H9 (cell line): ENCODE measurements around the gene SYDE2. TPM values are rescaled to one million over a fixed set of nuclear protein-coding genes. Genes with fewer than 3 reads are reported as not detected.

Experiments used
- DNase-seq: peaks from one replicate; pipeline ENCODE4 v3.0.0-alpha.2; 2017
- H2AFZ ChIP-seq: one replicate; pipeline ENCODE4 v1.6.1; 2013; ENCODE audit warnings: mild to moderate bottlenecking, low read length, control low read depth, moderate library complexity
- H2AK5ac ChIP-seq: 2 replicates; pipeline ENCODE4 v1.6.1; 2013; ENCODE audit warnings: low read length, control low read depth, mixed read lengths; ENCODE audit not compliant: insufficient read length
- H2BK120ac ChIP-seq: one replicate; pipeline ENCODE4 v1.6.1; 2013; ENCODE audit warnings: low read depth, mild to moderate bottlenecking, low read length, control low read depth, inconsistent platforms; ENCODE audit not compliant: poor library complexity, severe bottlenecking
- H2BK12ac ChIP-seq: 2 replicates; pipeline ENCODE4 v1.6.1; 2013; ENCODE audit warnings: low read length, control low read depth, mixed read lengths, low read depth; ENCODE audit not compliant: insufficient read length
- H2BK15ac ChIP-seq: 2 replicates; pipeline ENCODE4 v1.6.1; 2013; ENCODE audit warnings: low read depth, low read length, control low read depth
- H2BK20ac ChIP-seq: one replicate; pipeline ENCODE4 v1.6.1; 2013; ENCODE audit warnings: low read depth, mild to moderate bottlenecking, low read length, control low read depth, inconsistent platforms; ENCODE audit not compliant: poor library complexity, severe bottlenecking
- H2BK5ac ChIP-seq: 2 replicates; pipeline ENCODE4 v1.6.1; 2013; ENCODE audit warnings: low read length, control low read depth, mixed read lengths; ENCODE audit not compliant: insufficient read length
- H3K14ac ChIP-seq: 2 replicates; pipeline ENCODE4 v1.6.1; 2013; ENCODE audit warnings: low read length, control low read depth; ENCODE audit not compliant: insufficient read depth
- H3K18ac ChIP-seq: 2 replicates; pipeline ENCODE4 v1.6.1; 2013; ENCODE audit warnings: low read depth, mild to moderate bottlenecking, mixed read lengths, low read length, control low read depth; ENCODE audit not compliant: insufficient read length
- H3K23ac ChIP-seq: 2 replicates; pipeline ENCODE4 v1.6.1; 2013; ENCODE audit warnings: low read length, control low read depth, mixed read lengths, low read depth; ENCODE audit not compliant: insufficient read length
- H3K23me2 ChIP-seq: 2 replicates; pipeline ENCODE4 v1.6.1; 2013; ENCODE audit warnings: low read depth, mild to moderate bottlenecking, mixed read lengths, low read length, control low read depth; ENCODE audit not compliant: insufficient read length, poor library complexity, severe bottlenecking
- H3K27ac ChIP-seq: 2 replicates; pipeline ENCODE4 v1.5.1; 2013; ENCODE audit warnings: low read length, control low read depth, mixed read lengths, low read depth; ENCODE audit not compliant: insufficient read length
- H3K27me3 ChIP-seq: 2 replicates; pipeline ENCODE4 v1.6.1; 2013; ENCODE audit warnings: low read length, control low read depth, inconsistent platforms; ENCODE audit not compliant: insufficient read depth
- H3K4ac ChIP-seq: 2 replicates; pipeline ENCODE4 v1.6.1; 2013; ENCODE audit warnings: low read depth, mild to moderate bottlenecking, control low read depth, inconsistent platforms, low read length, moderate library complexity
- H3K4me1 ChIP-seq: 2 replicates; pipeline ENCODE4 v1.6.1; 2013; ENCODE audit warnings: low read length, control low read depth, inconsistent platforms; ENCODE audit not compliant: insufficient read depth
- H3K4me2 ChIP-seq: 2 replicates; pipeline ENCODE4 v1.6.1; 2013; ENCODE audit warnings: low read length, control low read depth, mixed read lengths; ENCODE audit not compliant: insufficient read length, insufficient read depth
- H3K56ac ChIP-seq: 2 replicates; pipeline ENCODE4 v1.6.1; 2013; ENCODE audit warnings: low read depth, mild to moderate bottlenecking, mixed read lengths, low read length, control low read depth; ENCODE audit not compliant: insufficient read length
- H3K79me1 ChIP-seq: 2 replicates; pipeline ENCODE4 v1.6.1; 2013; ENCODE audit warnings: low read depth, mild to moderate bottlenecking, moderate library complexity, low read length, control low read depth, inconsistent platforms; ENCODE audit not compliant: insufficient read depth, poor library complexity, severe bottlenecking
- H3K79me2 ChIP-seq: 2 replicates; pipeline ENCODE4 v1.6.1; 2013; ENCODE audit warnings: low read length, control low read depth, inconsistent platforms; ENCODE audit not compliant: insufficient read depth
- H3K9ac ChIP-seq: 2 replicates; pipeline ENCODE4 v1.6.1; 2013; ENCODE audit warnings: low read length, control low read depth, mixed read lengths; ENCODE audit not compliant: insufficient read length; ENCODE audit errors: extremely low read depth
- H3K9me3 ChIP-seq: one replicate; pipeline ENCODE4 v1.6.1; 2013; ENCODE audit warnings: low read depth, low read length, inconsistent platforms; ENCODE audit not compliant: control insufficient read depth
- H3T11ph ChIP-seq: one replicate; pipeline ENCODE4 v1.6.1; 2013; ENCODE audit warnings: mild to moderate bottlenecking, low read length, control low read depth, inconsistent platforms
- H4K20me1 ChIP-seq: one replicate; pipeline ENCODE4 v1.6.1; 2013; ENCODE audit not compliant: control insufficient read depth, insufficient read length, insufficient read depth
- H4K5ac ChIP-seq: 2 replicates; pipeline ENCODE4 v1.6.1; 2013; ENCODE audit warnings: low read depth, mild to moderate bottlenecking, mixed read lengths, low read length, control low read depth; ENCODE audit not compliant: insufficient read length
- H4K8ac ChIP-seq: replicated peaks from 2 replicates; pipeline ENCODE4 v1.6.1; 2013; ENCODE audit warnings: low read length, control low read depth, mixed read lengths, low read depth; ENCODE audit not compliant: insufficient read length
- H4K91ac ChIP-seq: 2 replicates; pipeline ENCODE4 v1.6.1; 2013; ENCODE audit warnings: low read depth, mild to moderate bottlenecking, moderate library complexity, mixed read lengths, low read length, control low read depth; ENCODE audit not compliant: insufficient read length
- H3K27ac Mint-ChIP-seq, 3 experiments: 2 replicates in 2 of 3; 3 replicates in 1 of 3; pipeline ENCODE4 v1.8.0; 2020 to 2021; ENCODE audit warnings: mixed read lengths in 3 of 3, mild to moderate bottlenecking in 1 of 3, moderate library complexity in 1 of 3
- H3K27me3 Mint-ChIP-seq: 2 replicates; pipeline ENCODE4 v1.8.0; 2021; ENCODE audit warnings: low read depth, mild to moderate bottlenecking, moderate library complexity, mixed read lengths
- H3K36me3 Mint-ChIP-seq, 3 experiments: 2 replicates in 2 of 3; 3 replicates in 1 of 3; pipeline ENCODE4 v1.8.0; 2020 to 2021; ENCODE audit warnings: low read depth in 3 of 3, mixed read lengths in 3 of 3; ENCODE audit not compliant: insufficient read depth in 1 of 3
- H3K4me1 Mint-ChIP-seq, 2 experiments: 2 replicates each; pipeline ENCODE4 v1.8.0; 2020; ENCODE audit warnings: mixed read lengths in 2 of 2
- H3K4me3 Mint-ChIP-seq, 2 experiments: 2 replicates in 1 of 2; 3 replicates in 1 of 2; pipeline ENCODE4 v1.8.0; 2020 to 2021; ENCODE audit warnings: mild to moderate bottlenecking in 2 of 2, mixed read lengths in 2 of 2, moderate library complexity in 1 of 2
- H3K9me3 Mint-ChIP-seq, 2 experiments: 2 replicates in 1 of 2; 3 replicates in 1 of 2; pipeline ENCODE4 v1.8.0; 2020; ENCODE audit warnings: mild to moderate bottlenecking in 2 of 2, mixed read lengths in 2 of 2, moderate library complexity in 1 of 2
- WGBS: extraction: QIAGEN DNeasy Blood & Tissue Kit; methylation state at CpG from one replicate; pipeline ENCODE4 v1.1.7; 2013; ENCODE audit warnings: missing lambda C conversion rate, low lambda C conversion rate, mixed read lengths; ENCODE audit not compliant: insufficient read length; ENCODE audit errors: extremely low coverage; 5-methylcytosine and 5-hydroxymethylcytosine counted together
- total RNA-seq: library from RNA; stranded (reverse); gene quantifications from 2 replicates; pipeline ENCODE4 v1.2.1, GENCODE V29; 2021
- TF ChIP-seq, protein P1 (sequence below): fragments of 200-600 bp; sonication (generic); conservative IDR thresholded peaks from 3 replicates; pipeline ENCODE4 v1.8.0; 2021; ENCODE audit warnings: antibody characterized with exemption, mild to moderate bottlenecking

Gene SYDE2
- total RNA-seq, 1 experiment from 2014 or later, result 12.4 TPM

DNA sequence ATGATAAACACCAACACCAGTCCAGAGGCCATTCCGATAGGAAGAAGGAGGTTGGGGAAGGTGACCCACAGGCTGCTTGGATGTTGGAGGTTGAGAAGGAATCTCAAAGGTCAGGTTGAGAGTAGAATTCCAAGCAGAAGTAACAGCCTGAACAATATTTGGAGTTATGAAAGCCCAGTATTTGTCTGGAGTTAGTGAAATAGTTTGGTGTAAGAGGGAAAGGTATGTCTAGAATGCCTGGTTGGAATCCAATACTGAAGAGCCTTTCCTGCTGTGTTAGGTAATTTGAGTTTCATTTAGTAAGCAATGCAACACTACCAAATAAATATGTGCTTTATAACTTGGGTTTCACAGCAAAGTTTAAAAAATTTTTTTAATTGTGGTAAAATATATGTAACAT is 82.1 kb downstream of the SYDE2 start:
- no peaks in the 10 kb centered on the region for H3K79me1 ChIP-seq
- no peak overlapping the region for H3K4ac ChIP-seq
- TF ChIP-seq, protein P1, sequence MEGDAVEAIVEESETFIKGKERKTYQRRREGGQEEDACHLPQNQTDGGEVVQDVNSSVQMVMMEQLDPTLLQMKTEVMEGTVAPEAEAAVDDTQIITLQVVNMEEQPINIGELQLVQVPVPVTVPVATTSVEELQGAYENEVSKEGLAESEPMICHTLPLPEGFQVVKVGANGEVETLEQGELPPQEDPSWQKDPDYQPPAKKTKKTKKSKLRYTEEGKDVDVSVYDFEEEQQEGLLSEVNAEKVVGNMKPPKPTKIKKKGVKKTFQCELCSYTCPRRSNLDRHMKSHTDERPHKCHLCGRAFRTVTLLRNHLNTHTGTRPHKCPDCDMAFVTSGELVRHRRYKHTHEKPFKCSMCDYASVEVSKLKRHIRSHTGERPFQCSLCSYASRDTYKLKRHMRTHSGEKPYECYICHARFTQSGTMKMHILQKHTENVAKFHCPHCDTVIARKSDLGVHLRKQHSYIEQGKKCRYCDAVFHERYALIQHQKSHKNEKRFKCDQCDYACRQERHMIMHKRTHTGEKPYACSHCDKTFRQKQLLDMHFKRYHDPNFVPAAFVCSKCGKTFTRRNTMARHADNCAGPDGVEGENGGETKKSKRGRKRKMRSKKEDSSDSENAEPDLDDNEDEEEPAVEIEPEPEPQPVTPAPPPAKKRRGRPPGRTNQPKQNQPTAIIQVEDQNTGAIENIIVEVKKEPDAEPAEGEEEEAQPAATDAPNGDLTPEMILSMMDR, result no peak
- no peak overlapping the region for H3K27ac ChIP-seq
- no peak overlapping the region for H3K9ac ChIP-seq
- H2BK5ac ChIP-seq, result no peak overlapping the region
- Mint-ChIP-seq H3K27me3 (no peaks in the 10 kb centered on the region), H3K4me1 (peaks cover 6 to 11% of the 10 kb centered on the region in 2 experiments), H3K36me3 (no peaks in the 10 kb centered on the region), H3K27ac (no peak overlapping the region), H3K4me3 (no peak overlapping the region), H3K9me3 (no peaks in the 10 kb centered on the region)
- H3K23me2 ChIP-seq, result no peaks in the 10 kb centered on the region
- no peaks in the 10 kb centered on the region for H3K9me3 ChIP-seq
- H3T11ph ChIP-seq, result no peak overlapping the region
- no peak overlapping the region for H3K23ac ChIP-seq
- H3K18ac ChIP-seq, result no peak overlapping the region
- no peaks in the 10 kb centered on the region for H3K27me3 ChIP-seq
- no peak overlapping the region for H2BK120ac ChIP-seq
- H2BK20ac ChIP-seq, result no peak overlapping the region
- H4K91ac ChIP-seq, result no peak overlapping the region
- no peak overlapping the region for H3K4me2 ChIP-seq
- no CpG with 5 or more reads among the region's 1 CpG for WGBS
- DNase-seq, result no peak
- H2AK5ac ChIP-seq, result no peak overlapping the region
- no peak overlapping the region for H3K56ac ChIP-seq
- no peak overlapping the region for H3K14ac ChIP-seq
- no peaks in the 10 kb centered on the region for H4K20me1 ChIP-seq
- H4K5ac ChIP-seq, result no peak overlapping the region
- no peak overlapping the region for H2AFZ ChIP-seq
- no peak overlapping the region for H2BK15ac ChIP-seq
- no peak overlapping the region for H2BK12ac ChIP-seq
- no peaks in the 10 kb centered on the region for H3K79me2 ChIP-seq
- H4K8ac ChIP-seq, result no peak overlapping the region
- H3K4me1 ChIP-seq, result no peaks in the 10 kb centered on the region
